Measurements from ENCODE around the gene RASSF8. TPM values are rescaled to one million over a fixed set of nuclear protein-coding genes. Genes with fewer than 3 reads are reported as not detected.

RASSF8 gene
- polyA plus RNA-seq, 1 donor (not counting 4 experiments of a cell fraction or from before 2014, with no cell fraction given), result 10.5 TPM

DNA sequence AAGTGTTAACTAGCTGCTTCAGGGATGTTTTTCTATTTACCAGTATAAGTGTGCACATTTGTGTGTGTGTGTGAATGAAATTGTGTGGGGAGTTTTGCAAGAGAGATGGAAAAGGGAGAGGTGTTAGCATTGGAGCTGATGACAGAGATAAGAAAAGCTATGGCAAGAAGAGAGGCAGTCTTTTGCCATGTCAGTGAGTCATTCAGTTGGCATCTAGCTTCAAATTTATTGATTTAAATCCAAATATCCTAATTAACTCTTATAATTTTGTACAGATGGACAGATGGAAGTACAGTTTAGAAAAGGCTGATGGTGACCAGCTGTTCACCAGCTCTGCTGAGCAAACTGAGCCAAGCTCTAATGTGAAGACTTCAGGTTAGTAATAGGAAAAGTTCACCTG is 169.7 kb downstream of the RASSF8 start:
- no peak overlapping the region for H3K4me2 ChIP-seq (ENCODE audit: control insufficient read depth, extremely low read depth, insufficient read depth, low read depth, low read length)
- H2AFZ ChIP-seq (ENCODE audit: control insufficient read depth, low read length), result no peak overlapping the region
- H3K27me3 ChIP-seq (ENCODE audit: control insufficient read depth, extremely low read depth, insufficient read depth, low read length), result peaks cover 13% of the 10 kb centered on the region
- FAIRE-seq (no peak), DNase-seq (ENCODE audit: low read depth, low spot score) (no peak)
- peaks cover 15% of the 10 kb centered on the region for H3K4me1 ChIP-seq (ENCODE audit: control insufficient read depth, extremely low read depth, insufficient read depth, low read length)
- H3K9ac ChIP-seq (ENCODE audit: control insufficient read depth, extremely low read depth, insufficient read depth, low read length), result no peak overlapping the region
- no peaks in the 10 kb centered on the region for H3K9me1 ChIP-seq (ENCODE audit: control insufficient read depth, extremely low read depth, insufficient read depth, low read length)
- H3K9me3 ChIP-seq (ENCODE audit: control insufficient read depth, low read depth, low read length), result no peaks in the 10 kb centered on the region
- dilution Hi-C loops (cut with MboI; ENCODE audit: extremely low pct_ligation_motif_present, low sequenced_read_pairs), result no loop called here
- H3K36me3 ChIP-seq (ENCODE audit: control insufficient read depth in 2 of 2, extremely low read depth in 1 of 2, insufficient read depth in 2 of 2, low read length in 2 of 2), result no peaks in the 10 kb centered on the region
- H3K27ac ChIP-seq (ENCODE audit: control insufficient read depth, insufficient read depth, low read length), result no peak overlapping the region
- H4K20me1 ChIP-seq (ENCODE audit: control insufficient read depth, extremely low read depth, insufficient read depth, low read length), result no peaks in the 10 kb centered on the region
- no peak overlapping the region for H3K4me3 ChIP-seq (ENCODE audit: control insufficient read depth in 2 of 3, extremely low read depth in 1 of 3, insufficient read depth in 2 of 3, low read depth in 1 of 3, low read length in 3 of 3)
- H3K79me2 ChIP-seq (ENCODE audit: control insufficient read depth, insufficient read depth, low read length), result no peaks in the 10 kb centered on the region
- no peak for TF ChIP-seq EZH2 (IDR thresholded peaks at IDR 0.05; ENCODE audit: low read length)
- TF ChIP-seq, protein P1, sequence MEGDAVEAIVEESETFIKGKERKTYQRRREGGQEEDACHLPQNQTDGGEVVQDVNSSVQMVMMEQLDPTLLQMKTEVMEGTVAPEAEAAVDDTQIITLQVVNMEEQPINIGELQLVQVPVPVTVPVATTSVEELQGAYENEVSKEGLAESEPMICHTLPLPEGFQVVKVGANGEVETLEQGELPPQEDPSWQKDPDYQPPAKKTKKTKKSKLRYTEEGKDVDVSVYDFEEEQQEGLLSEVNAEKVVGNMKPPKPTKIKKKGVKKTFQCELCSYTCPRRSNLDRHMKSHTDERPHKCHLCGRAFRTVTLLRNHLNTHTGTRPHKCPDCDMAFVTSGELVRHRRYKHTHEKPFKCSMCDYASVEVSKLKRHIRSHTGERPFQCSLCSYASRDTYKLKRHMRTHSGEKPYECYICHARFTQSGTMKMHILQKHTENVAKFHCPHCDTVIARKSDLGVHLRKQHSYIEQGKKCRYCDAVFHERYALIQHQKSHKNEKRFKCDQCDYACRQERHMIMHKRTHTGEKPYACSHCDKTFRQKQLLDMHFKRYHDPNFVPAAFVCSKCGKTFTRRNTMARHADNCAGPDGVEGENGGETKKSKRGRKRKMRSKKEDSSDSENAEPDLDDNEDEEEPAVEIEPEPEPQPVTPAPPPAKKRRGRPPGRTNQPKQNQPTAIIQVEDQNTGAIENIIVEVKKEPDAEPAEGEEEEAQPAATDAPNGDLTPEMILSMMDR (optimal IDR thresholded peaks at IDR 0.05 in 1 of 3, IDR thresholded peaks at IDR 0.05 in 1 of 3, conservative IDR thresholded peaks at IDR 0.05 in 1 of 3; ENCODE audit: extremely low read depth in 1 of 3, insufficient read depth in 2 of 3, low read length in 3 of 3), result no peak

Other genes starting within 250 kb of the RASSF8 start
- 1.4 to 6.0 TPM (median 1.7 TPM) in 3 replicates for gene BHLHE41, start 166.4 kb downstream of the RASSF8 start, polyA plus RNA-seq
- 1.0 to 2.8 TPM (median 2.0 TPM) in 3 replicates for gene SSPN, start 236.9 kb downstream of the RASSF8 start, polyA plus RNA-seq

All from keratinocyte (primary cell).